ENCODE measurements around the gene ADAMTS7.

ADAMTS7 gene

DNA sequence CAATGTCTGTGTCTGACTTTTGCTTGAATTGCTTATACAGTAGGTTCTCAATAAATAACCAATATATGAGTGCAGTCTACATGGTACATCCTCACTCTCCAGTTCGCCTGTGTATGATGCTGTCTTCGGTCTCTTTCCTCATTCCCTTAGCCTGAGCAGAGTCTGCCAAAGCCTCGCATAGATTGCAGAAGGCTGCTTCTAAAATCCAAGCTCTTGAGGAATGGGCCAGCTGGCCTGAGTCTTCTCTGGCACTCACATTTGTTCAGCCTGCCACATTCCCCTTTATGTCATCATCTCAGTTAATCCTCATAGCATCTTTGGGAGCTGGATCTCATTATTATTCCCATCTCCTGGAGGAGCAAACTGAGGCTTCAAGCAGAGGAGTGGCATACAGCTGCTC, 27.2 kb upstream of the ADAMTS7 start:
- no peak for DNase-seq (ENCODE audit: low read depth)

DNA sequence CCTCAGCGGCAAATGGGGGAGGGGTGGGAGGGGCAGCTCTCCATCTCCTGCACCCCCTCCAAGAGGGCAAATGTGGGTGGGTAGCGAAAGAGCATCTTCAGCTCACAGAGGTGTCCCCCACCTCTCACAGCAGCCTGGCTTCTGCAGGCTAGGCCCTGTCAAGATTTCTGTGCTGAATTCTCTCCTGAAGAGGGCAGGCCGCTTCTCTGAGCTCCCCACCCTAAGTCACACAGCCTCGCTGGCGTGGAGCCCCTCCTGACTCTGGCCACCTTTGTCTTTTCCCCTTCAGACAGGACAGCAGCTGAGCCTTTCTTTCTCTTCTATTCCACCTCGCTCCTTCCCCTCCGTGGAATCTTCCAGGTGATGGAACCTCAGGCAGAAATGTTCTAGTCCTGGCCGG, 26.3 kb upstream of the ADAMTS7 start:
- no peak for DNase-seq (ENCODE audit: low read depth)
- TF ChIP-seq, protein P1, sequence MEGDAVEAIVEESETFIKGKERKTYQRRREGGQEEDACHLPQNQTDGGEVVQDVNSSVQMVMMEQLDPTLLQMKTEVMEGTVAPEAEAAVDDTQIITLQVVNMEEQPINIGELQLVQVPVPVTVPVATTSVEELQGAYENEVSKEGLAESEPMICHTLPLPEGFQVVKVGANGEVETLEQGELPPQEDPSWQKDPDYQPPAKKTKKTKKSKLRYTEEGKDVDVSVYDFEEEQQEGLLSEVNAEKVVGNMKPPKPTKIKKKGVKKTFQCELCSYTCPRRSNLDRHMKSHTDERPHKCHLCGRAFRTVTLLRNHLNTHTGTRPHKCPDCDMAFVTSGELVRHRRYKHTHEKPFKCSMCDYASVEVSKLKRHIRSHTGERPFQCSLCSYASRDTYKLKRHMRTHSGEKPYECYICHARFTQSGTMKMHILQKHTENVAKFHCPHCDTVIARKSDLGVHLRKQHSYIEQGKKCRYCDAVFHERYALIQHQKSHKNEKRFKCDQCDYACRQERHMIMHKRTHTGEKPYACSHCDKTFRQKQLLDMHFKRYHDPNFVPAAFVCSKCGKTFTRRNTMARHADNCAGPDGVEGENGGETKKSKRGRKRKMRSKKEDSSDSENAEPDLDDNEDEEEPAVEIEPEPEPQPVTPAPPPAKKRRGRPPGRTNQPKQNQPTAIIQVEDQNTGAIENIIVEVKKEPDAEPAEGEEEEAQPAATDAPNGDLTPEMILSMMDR (conservative IDR thresholded peaks at IDR 0.05; ENCODE audit: low read depth, low read length), result no peak
- no peak overlapping the region for H3K4me3 ChIP-seq (ENCODE audit: low read depth, low read length)

More for the DNA sequence above, 27.2 kb upstream of the ADAMTS7 start:
- TF ChIP-seq, protein P1 (conservative IDR thresholded peaks at IDR 0.05; ENCODE audit: low read depth, low read length), result no peak
- no peak overlapping the region for H3K4me3 ChIP-seq (ENCODE audit: low read depth, low read length)

DNA sequence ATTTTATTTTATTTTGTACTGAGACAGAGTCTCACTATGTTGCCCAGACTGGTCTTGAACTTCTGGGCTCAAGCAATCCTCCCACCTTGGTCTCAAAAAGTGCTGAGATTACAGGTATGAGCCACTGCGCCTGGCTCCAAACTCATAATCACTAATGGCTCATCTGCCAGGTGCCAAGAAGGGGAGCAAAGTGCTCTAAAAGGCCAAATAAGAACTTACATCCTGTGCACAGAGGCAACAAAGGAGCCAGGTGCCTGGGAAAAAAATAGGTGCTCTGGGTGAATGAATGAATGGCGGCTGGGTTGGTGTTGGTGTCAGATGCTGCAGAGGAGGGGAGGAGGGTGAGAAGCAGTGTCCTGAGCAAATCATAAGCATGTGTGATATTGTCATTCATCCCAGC, 25.9 kb upstream of the ADAMTS7 start:
- TF ChIP-seq, protein P1 (conservative IDR thresholded peaks at IDR 0.05; ENCODE audit: low read depth, low read length), result no peak
- DNase-seq (ENCODE audit: low read depth), result no peak

DNA sequence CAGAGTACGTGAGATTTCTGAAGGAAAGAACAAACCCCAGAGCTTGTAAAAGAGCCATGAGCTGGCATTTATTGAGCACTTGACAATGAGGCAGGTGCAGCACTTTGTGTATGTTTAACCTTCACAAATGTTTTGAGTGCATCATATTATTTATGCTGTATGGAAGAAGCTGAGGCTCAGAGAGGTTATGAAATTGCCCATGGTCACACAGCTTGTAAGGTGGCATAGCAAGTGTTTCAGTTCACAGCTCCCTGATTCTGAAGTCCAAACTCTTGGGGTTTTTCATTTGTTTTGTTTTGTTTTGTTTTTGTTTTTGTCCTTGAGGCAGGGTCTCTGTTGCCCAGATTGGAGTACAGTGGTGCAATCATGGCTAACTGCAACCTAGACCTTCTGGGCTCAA, 25.1 kb upstream of the ADAMTS7 start:
- DNase-seq (ENCODE audit: low read depth), result no peak
- TF ChIP-seq, protein P1 (conservative IDR thresholded peaks at IDR 0.05; ENCODE audit: low read depth, low read length), result no peak
- H3K4me3 ChIP-seq (ENCODE audit: low read depth, low read length), result no peak overlapping the region

More for the DNA sequence above, 25.9 kb upstream of the ADAMTS7 start:
- H3K4me3 ChIP-seq (ENCODE audit: low read depth, low read length), result no peak overlapping the region

DNA sequence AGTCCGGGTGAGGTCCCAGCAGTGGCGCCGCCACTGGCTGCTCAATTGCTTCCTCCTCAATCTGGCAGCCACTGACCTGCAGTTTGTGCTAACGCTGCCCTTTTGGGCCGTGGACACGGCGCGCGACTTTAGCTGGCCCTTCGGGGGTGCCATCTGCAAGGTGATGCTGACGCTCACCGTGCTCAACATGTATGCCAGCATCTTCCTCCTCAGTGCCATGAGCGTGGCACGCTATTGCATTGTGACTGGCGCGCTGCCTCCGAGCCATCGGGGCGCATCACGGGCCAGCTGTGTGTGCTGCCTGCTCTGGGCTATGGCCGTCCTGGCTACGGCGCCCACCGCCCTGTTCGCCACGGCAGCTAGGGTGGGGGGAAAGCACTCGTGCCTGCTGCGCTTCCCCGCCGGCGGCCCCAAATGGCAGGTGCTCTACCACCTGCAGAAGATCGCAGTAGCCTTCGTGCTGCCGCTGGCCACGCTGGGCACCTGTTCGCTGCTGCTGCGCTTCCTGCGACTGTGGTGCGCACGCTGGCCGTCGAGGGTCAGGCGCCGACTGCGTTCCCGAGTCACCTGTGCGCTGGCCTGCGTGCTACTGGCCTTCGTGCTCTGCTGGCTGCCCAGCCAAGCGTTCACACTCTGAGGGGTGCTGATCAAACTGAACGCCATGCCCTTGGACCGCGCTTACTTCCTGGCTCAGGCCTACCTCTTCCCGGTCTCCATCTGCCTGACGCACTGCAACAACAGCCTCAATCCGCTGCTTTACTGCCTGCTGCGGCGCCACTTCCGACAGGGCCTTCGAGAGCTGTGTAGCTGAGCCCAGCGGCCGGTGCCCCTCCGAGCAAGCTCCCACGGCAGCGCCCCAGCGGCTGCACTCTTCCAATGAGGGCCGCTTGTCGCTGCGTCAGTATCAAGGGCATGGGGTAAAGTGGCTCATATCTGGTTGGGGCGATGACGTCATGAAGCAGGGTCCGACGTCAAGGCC, 20.3 kb upstream of the ADAMTS7 start:
- TF ChIP-seq, protein P1 (conservative IDR thresholded peaks at IDR 0.05; ENCODE audit: low read depth, low read length), result no peak
- no peak overlapping the region for H3K4me3 ChIP-seq (ENCODE audit: low read depth, low read length)
- DNase-seq (ENCODE audit: low read depth), result no peak

DNA sequence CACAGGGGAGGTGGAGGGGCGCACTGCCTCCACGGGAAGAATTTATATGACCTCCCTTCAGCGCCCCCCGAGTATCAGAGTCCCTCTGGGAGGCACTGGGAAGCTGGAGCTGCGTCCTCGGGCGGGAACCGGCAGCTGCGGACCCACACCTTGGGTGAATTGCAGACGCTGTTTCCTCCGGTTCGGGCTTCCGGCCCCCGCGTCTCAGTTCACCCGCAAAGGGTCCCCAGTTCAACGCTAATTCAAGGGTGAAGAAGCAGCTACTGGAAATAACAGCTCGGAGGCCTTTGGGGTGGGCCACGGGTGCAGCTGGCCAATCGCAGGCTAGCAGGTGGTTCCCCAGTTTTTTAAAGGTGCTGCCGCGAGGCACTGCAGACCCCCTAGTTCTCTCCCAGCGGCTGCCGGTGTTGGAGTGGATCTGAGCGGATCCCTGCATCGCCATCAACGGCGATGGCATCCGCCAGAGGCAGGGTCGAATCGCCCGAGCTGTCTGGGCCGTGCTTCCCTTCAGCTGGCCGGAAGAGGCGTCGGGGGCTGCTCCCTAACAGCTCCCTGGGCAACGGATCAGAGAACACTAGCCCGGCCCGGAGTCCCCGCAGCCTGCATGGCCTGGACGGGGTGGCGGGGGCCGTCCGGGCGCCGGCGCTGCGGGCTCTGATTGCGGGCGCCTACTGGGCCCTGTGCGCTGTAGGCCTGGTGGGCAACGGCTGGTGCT, 19.4 kb upstream of the ADAMTS7 start:
- no peak overlapping the region for H3K4me3 ChIP-seq (ENCODE audit: low read depth, low read length)
- DNase-seq (ENCODE audit: low read depth), result no peak
- TF ChIP-seq, protein P1 (conservative IDR thresholded peaks at IDR 0.05; ENCODE audit: low read depth, low read length), result no peak

All from choroid plexus epithelial cell (primary cell).